A673 (cell line): ENCODE measurements around the gene HSPG2. TPM values are rescaled to one million over a fixed set of nuclear protein-coding genes. Genes with fewer than 3 reads are reported as not detected.

Experiments
- BruUV-seq: library from RNA; stranded (reverse); fragments of 400-500 nt; replicated peaks from 2 replicates; lab custom pipeline; 2021; lab: Mats Ljungman, UMichigan
- CTCF ChIA-PET: fragments of 300-600 bp; sonication (Branson Sonifier 250); formaldehyde crosslinking; loops from one replicate; lab custom pipeline; 2022; ENCODE audit warnings: antibody characterized with exemption; lab: Charles Lee
- POLR2A ChIA-PET: fragments of 300-600 bp; sonication (Branson Sonifier 250); formaldehyde crosslinking; loops from one replicate; lab custom pipeline; 2022; ENCODE audit warnings: antibody characterized with exemption; ENCODE audit not compliant: low non-redundant PET; lab: Charles Lee
- DNase-seq: peaks from one replicate; pipeline ENCODE4 v3.0.0-alpha.2; 2015; ENCODE audit warnings: low spot score
- H3K27ac ChIP-seq: fragments of 200-600 bp; sonication (generic); 2 replicates; pipeline ENCODE4 v1.5.1; 2016; ENCODE audit warnings: mixed run types, low read depth, mild to moderate bottlenecking, mixed read lengths, antibody characterized with exemption, low read length; ENCODE audit not compliant: poor library complexity, severe bottlenecking
- H3K27me3 ChIP-seq: fragments of 200-600 bp; sonication (generic); replicated peaks from 2 replicates; pipeline ENCODE4 v1.6.1; 2017; ENCODE audit warnings: mixed run types, low read depth, mild to moderate bottlenecking, mixed read lengths, antibody characterized with exemption, low read length; ENCODE audit not compliant: insufficient read depth, poor library complexity
- H3K36me3 ChIP-seq: fragments of 200-600 bp; sonication (generic); 2 replicates; pipeline ENCODE4 v1.6.1; 2016; ENCODE audit warnings: mixed run types, mild to moderate bottlenecking, mixed read lengths, antibody characterized with exemption, low read length; ENCODE audit not compliant: insufficient read depth, poor library complexity, severe bottlenecking
- H3K4me1 ChIP-seq: fragments of 200-600 bp; sonication (generic); 2 replicates; pipeline ENCODE4 v1.6.1; 2017; ENCODE audit warnings: mixed run types, mild to moderate bottlenecking, mixed read lengths, antibody characterized with exemption, low read length; ENCODE audit not compliant: insufficient read depth, poor library complexity, severe bottlenecking
- H3K4me3 ChIP-seq: fragments of 200-600 bp; sonication (generic); 2 replicates; pipeline ENCODE4 v1.5.1; 2016; ENCODE audit warnings: low read depth, mixed run types, mild to moderate bottlenecking, mixed read lengths, low read length; ENCODE audit not compliant: poor library complexity, severe bottlenecking
- H3K9me3 ChIP-seq: fragments of 200-600 bp; sonication (generic); 2 replicates; pipeline ENCODE4 v1.6.1; 2016; ENCODE audit warnings: mixed run types, low read depth, mild to moderate bottlenecking, mixed read lengths, antibody characterized with exemption, low read length; ENCODE audit not compliant: poor library complexity, severe bottlenecking
- CTCF ChIP-seq: fragments of 300-800, 200-600 bp; sonication (generic); conservative IDR thresholded peaks from 2 replicates; pipeline ENCODE4 v1.5.1; 2017; ENCODE audit warnings: low read depth, mild to moderate bottlenecking, antibody characterized with exemption, low read length, moderate library complexity, mixed read lengths
- EZH2 ChIP-seq: fragments of 200-600 bp; sonication (generic); IDR thresholded peaks from 2 replicates; pipeline ENCODE4 v1.6.1; 2017; ENCODE audit warnings: borderline replicate concordance, low read depth, mild to moderate bottlenecking, mixed read lengths, antibody characterized with exemption, low read length; ENCODE audit not compliant: poor library complexity, severe bottlenecking
- intact Hi-C: fragments of 100-400 bp; cut with micrococcal nuclease; formaldehyde crosslinking; loops from one replicate; pipeline ENCODE4 v1.10.0; 2022; ENCODE audit not compliant: unreplicated experiment
- total RNA-seq: library from RNA; stranded (reverse); gene quantifications from 2 replicates; pipeline ENCODE4 v1.2.3, GENCODE V29; 2021

HSPG2 gene
- total RNA-seq, 1 experiment from 2014 or later = 10.4 TPM

GRCh38 chr1:21816602-21817302 lies 120.4 kb downstream of the HSPG2 start:
- no TSS peak for BruUV-seq
- Histone ChIP-seq H3K36me3 (no peaks in the 10 kb centered on the region), H3K4me3 (no peak overlapping the region), H3K27me3 (peaks cover 10% of the 10 kb centered on the region), H3K9me3 (no peaks in the 10 kb centered on the region), H3K4me1 (no peaks in the 10 kb centered on the region), H3K27ac (no peak overlapping the region)
- DNase-seq = no peak
- ChIA-PET POLR2A (no interaction called here), CTCF (no interaction called here)
- intact Hi-C loops = no loop called here
- no peak for TF ChIP-seq EZH2
- no peak for TF ChIP-seq CTCF

- no peak for TF ChIP-seq EZH2
- no peak for TF ChIP-seq CTCF
- DNase-seq = no peak
- intact Hi-C loops = no loop called here
- no TSS peak for BruUV-seq
- no peaks in the 10 kb centered on the region for H3K9me3 ChIP-seq
- peaks cover 10% of the 10 kb centered on the region for H3K27me3 ChIP-seq
- ChIA-PET POLR2A (no interaction called here), CTCF (no interaction called here)
- no peak overlapping the region for H3K4me3 ChIP-seq
- H3K36me3 ChIP-seq = no peaks in the 10 kb centered on the region
- H3K27ac ChIP-seq = no peak overlapping the region
- H3K4me1 ChIP-seq = no peaks in the 10 kb centered on the region
These were observed 121.3 kb downstream of the HSPG2 start for GRCh38 chr1:21815724-21816321.

GRCh38 chr1:21814981-21815582 lies 122.0 kb downstream of the HSPG2 start:
- TF ChIP-seq EZH2 = no peak
- TF ChIP-seq CTCF = no peak
- no peaks in the 10 kb centered on the region for H3K36me3 ChIP-seq
- BruUV-seq = no TSS peak
- H3K27me3 ChIP-seq = peaks cover 10% of the 10 kb centered on the region
- no peaks in the 10 kb centered on the region for H3K4me1 ChIP-seq
- H3K27ac ChIP-seq = no peak overlapping the region
- ChIA-PET POLR2A (no interaction called here), CTCF (no interaction called here)
- no peak overlapping the region for H3K4me3 ChIP-seq
- H3K9me3 ChIP-seq = no peaks in the 10 kb centered on the region
- no peak for DNase-seq
- intact Hi-C loops = no loop called here
